ENCODE data around the gene XPOT. TPM values are rescaled to one million over a fixed set of nuclear protein-coding genes. Genes with fewer than 3 reads are reported as not detected.
A peak's percentile ranks its signal among the peaks of the same experiment; 100 is the strongest.
"Not testable (repeated sequence)": the region's sequence is repeated elsewhere in the genome, so short reads cannot be mapped to it uniquely, and the experiment has no call there.

Gene XPOT, protein sequence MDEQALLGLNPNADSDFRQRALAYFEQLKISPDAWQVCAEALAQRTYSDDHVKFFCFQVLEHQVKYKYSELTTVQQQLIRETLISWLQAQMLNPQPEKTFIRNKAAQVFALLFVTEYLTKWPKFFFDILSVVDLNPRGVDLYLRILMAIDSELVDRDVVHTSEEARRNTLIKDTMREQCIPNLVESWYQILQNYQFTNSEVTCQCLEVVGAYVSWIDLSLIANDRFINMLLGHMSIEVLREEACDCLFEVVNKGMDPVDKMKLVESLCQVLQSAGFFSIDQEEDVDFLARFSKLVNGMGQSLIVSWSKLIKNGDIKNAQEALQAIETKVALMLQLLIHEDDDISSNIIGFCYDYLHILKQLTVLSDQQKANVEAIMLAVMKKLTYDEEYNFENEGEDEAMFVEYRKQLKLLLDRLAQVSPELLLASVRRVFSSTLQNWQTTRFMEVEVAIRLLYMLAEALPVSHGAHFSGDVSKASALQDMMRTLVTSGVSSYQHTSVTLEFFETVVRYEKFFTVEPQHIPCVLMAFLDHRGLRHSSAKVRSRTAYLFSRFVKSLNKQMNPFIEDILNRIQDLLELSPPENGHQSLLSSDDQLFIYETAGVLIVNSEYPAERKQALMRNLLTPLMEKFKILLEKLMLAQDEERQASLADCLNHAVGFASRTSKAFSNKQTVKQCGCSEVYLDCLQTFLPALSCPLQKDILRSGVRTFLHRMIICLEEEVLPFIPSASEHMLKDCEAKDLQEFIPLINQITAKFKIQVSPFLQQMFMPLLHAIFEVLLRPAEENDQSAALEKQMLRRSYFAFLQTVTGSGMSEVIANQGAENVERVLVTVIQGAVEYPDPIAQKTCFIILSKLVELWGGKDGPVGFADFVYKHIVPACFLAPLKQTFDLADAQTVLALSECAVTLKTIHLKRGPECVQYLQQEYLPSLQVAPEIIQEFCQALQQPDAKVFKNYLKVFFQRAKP
- 100 to 1,000 TPM in 1 of 7 donors, 10 to 100 TPM in 6; 19.7 to 170 (median 37.9) TPM for total RNA-seq
- polyA plus RNA-seq: 10 to 100 TPM; 13.2 to 33.8 TPM
- long read RNA-seq, donor 1, full-length matches to known transcripts: 2 of 17 reads
- long read RNA-seq, donor 1, partial matches to known transcripts: 12 of 17 reads
- long read RNA-seq, donor 1, other reads (novel, unspliced or antisense): 3 of 17 reads
- long read RNA-seq, donor 2, full-length matches to known transcripts: 7 of 23 reads
- long read RNA-seq, donor 2, partial matches to known transcripts: 11 of 23 reads
- long read RNA-seq, donor 2, other reads (novel, unspliced or antisense): 5 of 23 reads
- long read RNA-seq, donor 3, full-length matches to known transcripts: 79 of 107 reads
- long read RNA-seq, donor 3, partial matches to known transcripts: 4 of 107 reads
- long read RNA-seq, donor 3, other reads (novel, unspliced or antisense): 24 of 107 reads

DNA sequence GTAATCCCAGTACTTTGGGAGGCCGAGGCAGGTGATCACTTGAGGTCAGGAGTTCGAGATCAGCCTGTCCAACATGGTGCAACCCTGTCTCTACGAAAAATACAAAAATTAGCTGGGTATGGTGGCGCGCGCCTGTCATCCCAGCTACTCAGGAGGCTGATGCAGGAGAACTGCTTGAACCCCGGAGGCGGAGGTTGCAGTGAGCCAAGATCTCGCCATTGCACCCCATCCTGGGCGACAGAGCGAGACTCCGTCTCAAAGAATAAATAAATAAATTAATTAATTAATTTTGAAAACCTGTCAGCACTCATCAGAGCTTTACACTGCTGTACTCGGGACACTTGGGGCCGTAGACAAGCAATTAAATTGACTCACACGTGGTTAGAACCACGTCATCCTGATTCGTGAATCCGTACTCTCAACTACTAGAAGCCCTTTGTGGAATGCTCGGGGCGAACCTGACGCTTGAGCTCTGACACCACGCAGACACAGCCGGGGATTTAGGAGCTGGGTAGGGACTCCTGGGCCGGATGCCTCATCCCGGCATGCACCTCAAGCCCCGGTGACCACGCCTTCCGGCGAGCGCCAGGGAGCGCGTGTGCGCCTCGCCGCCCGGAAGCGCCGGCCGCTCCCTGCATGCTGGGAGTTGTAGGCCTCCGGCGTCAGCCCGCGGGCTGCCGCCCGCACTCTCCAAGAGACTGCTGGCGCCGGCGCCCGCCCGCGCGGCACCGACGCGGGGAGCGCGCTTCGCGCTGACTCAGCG is at the start of gene XPOT:
Gene XPOT, plus strand, starts transcription at position 686 of the 763 bp plus-strand sequence. CDS start 5,644 bp downstream, outside the sequence.
- TF ChIP-seq POLR2A (IDR thresholded peaks at IDR 0.05): no peak
- peak; percentile 28 for TF ChIP-seq EP300 (IDR thresholded peaks at IDR 0.05)
- TF ChIP-seq, protein P1, sequence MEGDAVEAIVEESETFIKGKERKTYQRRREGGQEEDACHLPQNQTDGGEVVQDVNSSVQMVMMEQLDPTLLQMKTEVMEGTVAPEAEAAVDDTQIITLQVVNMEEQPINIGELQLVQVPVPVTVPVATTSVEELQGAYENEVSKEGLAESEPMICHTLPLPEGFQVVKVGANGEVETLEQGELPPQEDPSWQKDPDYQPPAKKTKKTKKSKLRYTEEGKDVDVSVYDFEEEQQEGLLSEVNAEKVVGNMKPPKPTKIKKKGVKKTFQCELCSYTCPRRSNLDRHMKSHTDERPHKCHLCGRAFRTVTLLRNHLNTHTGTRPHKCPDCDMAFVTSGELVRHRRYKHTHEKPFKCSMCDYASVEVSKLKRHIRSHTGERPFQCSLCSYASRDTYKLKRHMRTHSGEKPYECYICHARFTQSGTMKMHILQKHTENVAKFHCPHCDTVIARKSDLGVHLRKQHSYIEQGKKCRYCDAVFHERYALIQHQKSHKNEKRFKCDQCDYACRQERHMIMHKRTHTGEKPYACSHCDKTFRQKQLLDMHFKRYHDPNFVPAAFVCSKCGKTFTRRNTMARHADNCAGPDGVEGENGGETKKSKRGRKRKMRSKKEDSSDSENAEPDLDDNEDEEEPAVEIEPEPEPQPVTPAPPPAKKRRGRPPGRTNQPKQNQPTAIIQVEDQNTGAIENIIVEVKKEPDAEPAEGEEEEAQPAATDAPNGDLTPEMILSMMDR (IDR thresholded peaks at IDR 0.05): no peak
- Histone ChIP-seq H3K27ac (peak within 1 kb of the TSS; percentile 54 to 96), H3K4me1 (ENCODE audit: insufficient read depth) (peaks cover 2% of the 10 kb centered on the region), H3K4me3 (peak within 1 kb of the TSS; percentile 90), H3K27me3 (no peaks in the 10 kb centered on the region), H3K9me3 (no peaks in the 10 kb centered on the region), H3K36me3 (no peaks in the 10 kb centered on the region)
- intact Hi-C loops (cut with DNase I): loop anchor here in 1 of 4 donors (10.0 kb wide), 1 partner anchor 51 kb away; the partner anchor contains the start of gene TBK1
- peak; percentile 92 to 97 (median 93) for DNase-seq
- 11 to 29% (median 11%) methylated on average over 25 to 60 of the region's 60 CpGs for WGBS, 3 donors

DNA sequence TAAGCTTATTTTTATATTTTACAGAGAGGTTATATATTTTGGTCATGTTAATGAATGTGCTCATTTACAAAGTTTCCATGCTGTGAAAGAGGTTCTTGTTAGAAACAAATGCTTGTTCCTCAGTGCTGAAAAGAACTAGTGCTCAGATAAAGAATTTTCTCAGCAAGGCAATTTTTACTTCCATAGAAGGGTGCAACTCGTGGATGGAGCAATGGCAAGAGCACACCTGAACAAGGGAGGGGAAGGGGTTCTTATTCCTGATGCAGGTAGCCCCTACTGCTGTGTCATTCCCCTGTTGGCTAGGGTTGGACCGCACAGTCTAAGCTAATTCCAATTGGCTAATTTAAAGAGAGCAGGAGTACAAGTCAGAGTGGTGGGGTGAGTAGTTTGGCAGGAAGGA is 48.0 kb upstream of the XPOT start:
- not testable (repeated sequence) for H3K27me3 ChIP-seq; H3K4me3 ChIP-seq; H3K36me3 ChIP-seq; H3K27ac ChIP-seq; H3K9me3 ChIP-seq; H3K4me1 ChIP-seq (ENCODE audit: insufficient read depth); DNase-seq
- intact Hi-C loops (cut with DNase I): loop anchor here in 1 of 4 donors (5.0 kb wide), 1 partner anchor 1394 kb away; no protein-coding TSS in a partner anchor
- 84 to 97% (median 90%) methylated on average over 2 of the region's 2 CpGs for whole genome bisulfite sequencing, 3 donors

DNA sequence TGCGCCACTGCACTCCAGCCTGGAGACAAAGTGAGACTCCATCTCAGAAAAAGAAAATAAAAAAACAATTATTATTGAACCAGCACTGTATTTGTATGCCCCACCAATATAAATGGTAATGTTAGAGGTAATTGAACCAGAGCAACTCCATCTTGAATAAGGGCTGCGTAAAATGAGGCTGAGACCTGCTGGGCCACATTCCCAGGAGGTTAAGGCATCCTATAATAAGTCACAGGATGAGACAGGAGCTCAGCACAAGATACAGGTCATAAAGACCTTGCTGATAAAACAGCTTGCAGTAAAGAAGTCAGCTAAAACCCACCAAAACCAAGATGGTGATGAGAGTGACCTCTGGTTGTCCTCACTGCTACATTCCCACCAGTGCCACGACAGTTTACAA is 43.0 kb upstream of the XPOT start:
- H3K4me3 ChIP-seq; H3K4me1 ChIP-seq (ENCODE audit: insufficient read depth); H3K36me3 ChIP-seq; H3K27me3 ChIP-seq; H3K9me3 ChIP-seq; H3K27ac ChIP-seq; intact Hi-C loops (cut with DNase I); DNase-seq: not testable (repeated sequence)
- 80 to 92% (median 88%) methylated on average over 3 of the region's 3 CpGs for WGBS, 3 donors

DNA sequence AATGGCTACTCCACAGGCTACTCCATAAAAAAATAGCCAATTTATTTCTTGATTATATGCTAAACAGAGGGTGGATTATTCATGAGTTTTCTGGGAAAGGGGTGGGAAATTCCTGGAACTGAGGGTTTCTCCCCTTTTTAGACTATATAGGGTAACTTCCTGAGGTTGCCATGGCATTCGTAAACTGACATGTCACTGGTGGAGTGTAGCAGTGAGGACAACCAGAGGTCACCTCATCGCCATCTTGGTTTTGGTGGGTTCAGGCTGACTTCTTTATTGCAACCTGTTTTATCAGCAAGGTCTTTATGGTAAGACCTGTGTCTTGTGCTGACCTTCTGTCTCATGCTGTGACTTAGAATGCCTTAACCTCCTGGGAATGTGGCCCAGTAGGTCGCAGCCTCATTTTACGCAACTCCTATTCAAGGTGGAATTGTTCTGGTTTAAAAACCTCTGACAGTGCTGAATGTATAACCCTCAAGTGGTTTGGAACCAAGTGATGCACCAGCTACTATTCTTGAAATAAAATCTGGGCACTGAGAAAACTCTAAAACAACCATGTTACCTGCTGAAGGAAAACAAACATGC is 41.4 kb upstream of the XPOT start:
- TF ChIP-seq POLR2A (IDR thresholded peaks at IDR 0.05): no peak
- TF ChIP-seq EP300 (IDR thresholded peaks at IDR 0.05): no peak
- TF ChIP-seq, protein P1 (IDR thresholded peaks at IDR 0.05): no peak
- no peak for DNase-seq
- intact Hi-C loops (cut with DNase I): no loop called here
- H3K4me1 ChIP-seq (ENCODE audit: insufficient read depth): no peaks in the 10 kb centered on the region
- no peaks in the 10 kb centered on the region for H3K27me3 ChIP-seq
- no peaks in the 10 kb centered on the region for H3K36me3 ChIP-seq
- no peak overlapping the region for H3K4me3 ChIP-seq
- WGBS, 3 donors: 93 to 97% (median 93%) methylated on average over 4 of the region's 4 CpGs
- no peaks in the 10 kb centered on the region for H3K9me3 ChIP-seq
- no peak overlapping the region for H3K27ac ChIP-seq

Measured in ovary (tissue), 10 donors.